ENCODE measurements around the gene ESPN. TPM values are rescaled to one million over a fixed set of nuclear protein-coding genes. Genes with fewer than 3 reads are reported as not detected.
"Not testable (repeated sequence)": the region's sequence is repeated elsewhere in the genome, so short reads cannot be mapped to it uniquely, and the experiment has no call there.

ESPN gene
- total RNA-seq, 4 donors from 2014 or later: 0.60 to 6.1 (median 1.7) TPM

DNA sequence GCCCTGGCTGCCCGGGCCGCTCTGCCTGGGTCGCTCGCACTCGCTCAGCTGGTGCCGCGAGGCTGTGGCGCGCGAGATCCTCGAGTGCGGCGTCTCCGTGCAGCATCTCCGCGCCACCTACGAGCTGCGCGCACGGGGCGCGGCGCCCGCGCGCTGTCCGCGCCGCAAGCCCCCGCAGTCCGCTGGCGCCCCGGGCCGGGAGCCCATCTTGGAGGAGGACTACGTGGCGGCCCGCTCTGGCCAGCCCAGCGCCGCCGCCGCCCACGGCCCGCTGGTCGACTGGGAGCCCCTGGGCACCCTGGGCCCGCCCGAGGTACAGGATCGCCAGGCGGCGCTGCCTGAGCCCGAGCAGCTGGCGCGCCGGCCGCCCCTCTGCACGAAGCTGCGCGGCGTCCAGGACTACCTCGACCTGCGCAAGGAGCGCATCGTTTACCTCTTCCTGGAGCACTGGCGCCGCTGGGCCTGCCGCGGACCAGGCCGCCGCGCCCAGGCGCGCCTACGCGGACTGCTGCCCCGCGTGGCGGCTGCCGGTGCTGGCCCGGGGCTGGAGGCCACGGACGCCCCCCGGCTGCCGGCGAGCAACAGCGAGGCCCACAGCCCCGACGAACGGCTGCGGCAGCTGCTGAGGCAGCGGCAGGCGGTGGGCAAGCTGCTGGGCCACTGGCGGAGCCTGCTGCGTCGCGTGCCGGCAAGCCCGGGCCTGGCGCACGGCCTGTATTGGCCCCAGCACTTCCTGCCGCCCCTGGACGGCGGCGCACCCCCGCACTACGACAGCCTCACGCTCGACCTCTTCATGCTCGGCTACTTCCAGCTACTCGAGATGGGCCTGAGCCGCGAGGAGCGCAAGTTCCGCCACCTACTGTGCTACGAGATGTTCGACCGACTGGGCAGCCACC is 30.5 kb downstream of the ESPN start:
- Histone ChIP-seq H3K27ac (no peak overlapping the region), H3K4me3 (no peak overlapping the region), H3K27me3 (peaks cover 0 to 55% of the 10 kb centered on the region in 2 donors), H3K9me3 (no peaks in the 10 kb centered on the region), H3K4me1 (peaks cover 0 to 11% (median 4%) of the 10 kb centered on the region in 4 donors), H3K36me3 (peaks cover 0 to 7% (median 0%) of the 10 kb centered on the region in 3 donors)
- no peak for TF ChIP-seq POLR2A (IDR thresholded peaks at IDR 0.05)
- no peak for TF ChIP-seq EP300 (IDR thresholded peaks at IDR 0.05)
- no peak for TF ChIP-seq CTCF (IDR thresholded peaks at IDR 0.05)
- DNase-seq (ENCODE audit: low spot score in 2 of 2): no peak
- WGBS, 2 donors: 33 to 40% methylated on average over 20 to 58 of the region's 115 CpGs

DNA sequence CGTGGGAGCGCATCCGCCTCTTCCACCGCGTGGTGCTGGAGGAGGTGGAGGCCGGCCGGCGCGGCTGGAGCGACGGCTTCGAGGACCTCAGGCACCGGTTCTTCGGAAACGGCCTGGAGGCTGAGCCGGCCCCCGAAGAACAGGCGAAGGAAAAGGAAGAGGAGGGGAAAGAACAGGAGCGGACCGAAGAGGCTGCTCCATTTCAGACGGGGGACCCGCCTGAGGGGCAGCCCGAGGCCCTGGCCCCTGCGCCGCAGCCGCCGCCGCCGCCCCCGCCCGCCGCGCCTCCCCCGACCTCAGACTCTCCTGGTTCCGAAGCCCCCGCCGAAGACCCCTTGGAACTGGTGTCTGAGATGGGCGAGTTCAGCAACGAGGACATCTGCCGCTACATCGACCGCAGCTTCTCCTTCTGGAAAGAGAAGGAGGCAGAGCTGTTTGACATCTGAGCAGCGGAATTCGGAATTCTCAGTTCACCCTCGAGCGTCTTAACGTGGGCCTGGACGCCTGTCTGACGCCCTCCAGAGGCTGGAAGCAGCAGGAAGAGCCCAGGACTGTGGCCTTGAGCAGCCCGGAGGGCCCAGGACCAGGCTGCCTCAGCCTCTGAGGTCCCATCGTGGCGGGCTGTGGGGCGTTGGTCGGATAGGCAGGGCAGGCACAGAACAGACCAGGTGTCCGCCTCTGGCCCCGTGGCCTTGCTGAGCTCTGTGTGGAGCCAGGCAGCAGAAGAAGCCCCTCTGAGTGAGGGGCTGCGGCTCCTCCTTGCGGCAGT is 31.4 kb downstream of the ESPN start:
- Histone ChIP-seq H3K4me1 (peaks cover 0 to 18% (median 11%) of the 10 kb centered on the region in 4 donors), H3K27me3 (peaks cover 0 to 55% of the 10 kb centered on the region in 2 donors)
- not testable (repeated sequence) for DNase-seq (ENCODE audit: low spot score in 2 of 2); H3K36me3 ChIP-seq; H3K27ac ChIP-seq; H3K9me3 ChIP-seq; H3K4me3 ChIP-seq
- 60 to 64% methylated on average over 49 to 50 of the region's 58 CpGs for WGBS, 2 donors

DNA sequence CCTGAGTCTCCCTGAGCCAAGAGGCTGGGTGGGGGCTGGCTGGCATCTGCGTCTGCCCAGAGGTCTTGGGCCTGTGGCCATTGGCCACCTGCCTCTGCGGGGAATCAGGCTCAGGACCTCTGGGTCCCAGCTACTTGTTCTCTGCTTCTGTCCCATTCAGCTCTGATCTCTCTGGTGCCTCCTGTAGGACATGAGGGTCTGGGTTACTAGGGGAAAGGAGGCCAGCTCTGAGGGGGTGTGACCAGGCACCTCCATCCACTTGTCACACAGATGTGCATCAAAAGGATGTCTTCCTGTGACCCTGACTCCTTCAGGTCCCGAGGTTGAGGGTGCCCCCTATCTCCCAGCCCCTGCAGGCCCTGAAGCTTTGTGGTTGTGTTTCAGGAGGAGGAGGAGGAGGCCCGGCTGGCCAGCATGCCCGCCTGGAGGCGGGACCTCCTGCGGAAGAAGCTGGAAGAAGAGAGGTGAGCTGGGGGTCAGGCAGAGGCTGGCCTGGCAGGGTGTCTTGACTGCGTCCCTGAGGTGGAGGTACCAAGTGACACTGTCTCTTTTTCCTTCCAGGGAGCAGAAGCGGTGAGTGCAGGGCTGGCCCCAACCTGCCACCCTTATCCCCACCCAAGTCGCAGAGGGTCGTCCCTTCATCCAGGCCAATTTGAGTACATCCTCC is 32.4 kb downstream of the ESPN start:
- H3K9me3 ChIP-seq: no peaks in the 10 kb centered on the region
- 67 to 74% methylated on average over 10 to 11 of the region's 11 CpGs for WGBS, 2 donors
- peaks cover 0 to 14% (median 0%) of the 10 kb centered on the region in 3 donors for H3K36me3 ChIP-seq
- H3K4me3 ChIP-seq: no peak overlapping the region
- TF ChIP-seq EP300 (IDR thresholded peaks at IDR 0.05) (no peak), POLR2A (IDR thresholded peaks at IDR 0.05) (no peak), CTCF (IDR thresholded peaks at IDR 0.05) (no peak)
- peaks cover 0 to 55% of the 10 kb centered on the region in 2 donors for H3K27me3 ChIP-seq
- no peak for DNase-seq (ENCODE audit: low spot score in 2 of 2)
- no peak overlapping the region for H3K27ac ChIP-seq
- H3K4me1 ChIP-seq: peaks cover 0 to 24% (median 11%) of the 10 kb centered on the region in 4 donors

GRCh38 chr1:6459850-6460265 is 35.3 kb downstream of the ESPN start:
- no peak for TF ChIP-seq CTCF (IDR thresholded peaks at IDR 0.05)
- DNase-seq (ENCODE audit: low spot score in 2 of 2): no peak
- 14 to 22% methylated on average over 14 to 18 of the region's 18 CpGs for WGBS, 2 donors
- Histone ChIP-seq H3K9me3 (no peaks in the 10 kb centered on the region), H3K4me1 (peaks cover 0 to 19% (median 11%) of the 10 kb centered on the region in 4 donors), H3K27me3 (peaks cover 0 to 31% of the 10 kb centered on the region in 2 donors), H3K4me3 (peak overlapping the region; percentile 7 to 40 (median 30)), H3K36me3 (peaks cover 0 to 28% (median 0%) of the 10 kb centered on the region in 3 donors), H3K27ac (peak overlapping the region; percentile 52 to 86 (median 74))

DNA sequence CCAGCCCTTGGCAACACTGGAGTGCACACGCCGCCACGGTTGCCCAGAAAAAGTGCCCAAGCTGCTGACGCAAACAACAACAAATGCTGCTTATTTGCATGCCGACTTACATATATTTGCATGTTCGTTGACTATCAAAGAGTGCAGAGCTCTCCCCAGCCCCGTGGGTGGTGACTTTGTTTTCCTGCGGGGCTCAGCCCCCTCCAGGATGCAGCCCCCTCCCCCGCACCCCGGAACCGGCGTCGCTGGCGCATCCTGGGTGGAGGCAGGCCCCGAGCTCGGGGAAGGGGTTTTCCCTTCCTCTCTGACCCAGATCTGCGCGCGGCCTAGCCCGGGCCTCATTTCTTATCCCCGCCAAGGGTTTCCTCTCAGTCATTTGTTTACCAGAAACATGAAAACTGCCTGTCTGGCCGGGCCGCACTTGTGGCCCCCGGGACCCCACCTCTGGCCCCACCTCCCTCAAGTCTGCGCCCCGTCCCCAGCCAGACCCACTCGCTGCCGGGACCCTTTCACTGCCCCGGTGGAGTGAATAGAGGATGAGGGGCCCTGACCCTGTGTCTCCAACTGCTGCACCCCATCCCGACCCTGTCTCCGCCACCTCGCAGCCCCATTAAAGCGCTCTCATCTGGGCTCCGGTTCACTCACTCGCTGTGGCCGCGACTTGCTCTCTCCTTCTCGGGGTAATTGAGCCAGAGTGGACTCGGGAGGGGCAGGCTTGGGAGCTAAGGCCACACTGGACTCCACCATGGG is 35.9 kb downstream of the ESPN start:
- H3K36me3 ChIP-seq: peaks cover 0 to 33% (median 0%) of the 10 kb centered on the region in 3 donors
- peak overlapping the region; percentile 7 to 40 (median 30) for H3K4me3 ChIP-seq
- 19 to 26% methylated on average over 37 to 39 of the region's 39 CpGs for WGBS, 2 donors
- H3K4me1 ChIP-seq: peaks cover 0 to 17% (median 11%) of the 10 kb centered on the region in 4 donors
- no peak for TF ChIP-seq POLR2A (IDR thresholded peaks at IDR 0.05)
- TF ChIP-seq EP300 (IDR thresholded peaks at IDR 0.05): peak in 1 of 2 donors; percentile 8
- H3K9me3 ChIP-seq: no peaks in the 10 kb centered on the region
- peak overlapping the region; percentile 52 to 86 (median 74) for H3K27ac ChIP-seq
- no peak for DNase-seq (ENCODE audit: low spot score in 2 of 2)
- peaks cover 0 to 31% of the 10 kb centered on the region in 2 donors for H3K27me3 ChIP-seq
